Hepatocyte (in vitro differentiated cells): ENCODE results near the gene ARSJ. TPM values are rescaled to one million over a fixed set of nuclear protein-coding genes. Genes with fewer than 3 reads are reported as not detected.
"Not testable (repeated sequence)": the region's sequence is repeated elsewhere in the genome, so short reads cannot be mapped to it uniquely, and the experiment has no call there.

Experiments used
- DNase-seq: peaks from one replicate; pipeline ENCODE4 v3.0.0-alpha.2; 2016; ENCODE audit warnings: low spot score
- H2AFZ ChIP-seq: fragments of 200-600 bp; sonication (generic); 2 replicates; pipeline ENCODE4 v1.6.0; 2016; ENCODE audit warnings: antibody characterized with exemption, mild to moderate bottlenecking
- H3K27ac ChIP-seq: fragments of 200-600 bp; sonication (generic); 2 replicates; pipeline ENCODE4 v1.5.1; 2016; ENCODE audit warnings: mild to moderate bottlenecking
- H3K27me3 ChIP-seq: fragments of 200-600 bp; sonication (generic); 2 replicates; pipeline ENCODE4 v1.6.1; 2016
- H3K36me3 ChIP-seq: fragments of 200-600 bp; sonication (generic); replicated peaks from 2 replicates; pipeline ENCODE4 v1.5.1; 2016; ENCODE audit warnings: low read depth; ENCODE audit not compliant: insufficient read depth
- H3K4me1 ChIP-seq: fragments of 200-600 bp; sonication (generic); 2 replicates; pipeline ENCODE4 v1.5.1; 2016; ENCODE audit warnings: mild to moderate bottlenecking, moderate library complexity; ENCODE audit not compliant: insufficient read depth
- H3K4me2 ChIP-seq: fragments of 200-600 bp; sonication (generic); 2 replicates; pipeline ENCODE4 v1.6.0; 2016
- H3K4me3 ChIP-seq: fragments of 200-600 bp; sonication (generic); 2 replicates; pipeline ENCODE4 v1.5.1; 2016; ENCODE audit warnings: mild to moderate bottlenecking
- H3K79me2 ChIP-seq: fragments of 200-600 bp; sonication (generic); 2 replicates; pipeline ENCODE4 v1.6.0; 2017; ENCODE audit warnings: mild to moderate bottlenecking
- H3K9me2 ChIP-seq: fragments of 200-600 bp; sonication (generic); replicated peaks from 2 replicates; pipeline ENCODE4 v1.6.0; 2017; ENCODE audit warnings: mild to moderate bottlenecking; ENCODE audit not compliant: insufficient read depth
- H3K9me3 ChIP-seq: fragments of 200-600 bp; sonication (generic); 2 replicates; pipeline ENCODE4 v1.5.1; 2016; ENCODE audit warnings: low read depth, mild to moderate bottlenecking
- H4K20me1 ChIP-seq: fragments of 200-600 bp; sonication (generic); 2 replicates; pipeline ENCODE4 v1.6.0; 2016; ENCODE audit warnings: mild to moderate bottlenecking; ENCODE audit not compliant: insufficient read depth, poor library complexity, severe bottlenecking
- EZH2 ChIP-seq: fragments of 200-600 bp; sonication (generic); IDR thresholded peaks from 2 replicates; pipeline ENCODE4 v1.6.1; 2016; ENCODE audit warnings: antibody characterized with exemption, mild to moderate bottlenecking, borderline replicate concordance
- EZH2phosphoT487 ChIP-seq: fragments of 200-600 bp; sonication (generic); IDR thresholded peaks from one replicate; pipeline ENCODE4 v1.6.1; 2018; ENCODE audit warnings: antibody characterized with exemption, mild to moderate bottlenecking, low read depth, moderate library complexity; ENCODE audit not compliant: unreplicated experiment, severe bottlenecking
- WGBS: methylation state at CpG from one replicate; pipeline ENCODE4 v1.1.6; 2016; ENCODE audit warnings: low lambda C conversion rate; ENCODE audit errors: missing lambda C conversion rate; 5-methylcytosine and 5-hydroxymethylcytosine counted together
- polyA plus RNA-seq: library from polyadenylated mRNA; unstranded; fragments of >200 nt; fragmentation: Nextera tagmentation; extraction: Ambion mirVana; gene quantifications from 2 replicates; pipeline ENCODE4 v1.2.1, GENCODE V29; 2016
- total RNA-seq: library from RNA; depleted of rRNA; stranded (reverse); fragments of >200 nt; gene quantifications from 2 replicates; pipeline ENCODE4 v1.2.3, GENCODE V29; 2014
- TF ChIP-seq, protein P1 (sequence below): fragments of 200-600 bp; sonication (generic); IDR thresholded peaks from 2 replicates; pipeline ENCODE4 v1.5.1; 2016; ENCODE audit warnings: antibody characterized with exemption, mild to moderate bottlenecking; ENCODE audit not compliant: poor library complexity

ARSJ gene
- total and polyA plus RNA-seq, 2 experiments from 2014 or later, result 7.6 to 13.8 TPM

- H3K79me2 ChIP-seq, result no peaks in the 10 kb centered on the region
- no peak overlapping the region for H3K4me3 ChIP-seq
- no peaks in the 10 kb centered on the region for H4K20me1 ChIP-seq
- H3K4me2 ChIP-seq, result no peak overlapping the region
- no peaks in the 10 kb centered on the region for H3K4me1 ChIP-seq
- no peaks in the 10 kb centered on the region for H3K9me2 ChIP-seq
- H3K27me3 ChIP-seq, result no peaks in the 10 kb centered on the region
- no peak for DNase-seq
- no peak for TF ChIP-seq EZH2
- TF ChIP-seq, protein P1, sequence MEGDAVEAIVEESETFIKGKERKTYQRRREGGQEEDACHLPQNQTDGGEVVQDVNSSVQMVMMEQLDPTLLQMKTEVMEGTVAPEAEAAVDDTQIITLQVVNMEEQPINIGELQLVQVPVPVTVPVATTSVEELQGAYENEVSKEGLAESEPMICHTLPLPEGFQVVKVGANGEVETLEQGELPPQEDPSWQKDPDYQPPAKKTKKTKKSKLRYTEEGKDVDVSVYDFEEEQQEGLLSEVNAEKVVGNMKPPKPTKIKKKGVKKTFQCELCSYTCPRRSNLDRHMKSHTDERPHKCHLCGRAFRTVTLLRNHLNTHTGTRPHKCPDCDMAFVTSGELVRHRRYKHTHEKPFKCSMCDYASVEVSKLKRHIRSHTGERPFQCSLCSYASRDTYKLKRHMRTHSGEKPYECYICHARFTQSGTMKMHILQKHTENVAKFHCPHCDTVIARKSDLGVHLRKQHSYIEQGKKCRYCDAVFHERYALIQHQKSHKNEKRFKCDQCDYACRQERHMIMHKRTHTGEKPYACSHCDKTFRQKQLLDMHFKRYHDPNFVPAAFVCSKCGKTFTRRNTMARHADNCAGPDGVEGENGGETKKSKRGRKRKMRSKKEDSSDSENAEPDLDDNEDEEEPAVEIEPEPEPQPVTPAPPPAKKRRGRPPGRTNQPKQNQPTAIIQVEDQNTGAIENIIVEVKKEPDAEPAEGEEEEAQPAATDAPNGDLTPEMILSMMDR, result no peak
- no peak for TF ChIP-seq EZH2phosphoT487
- no peaks in the 10 kb centered on the region for H3K36me3 ChIP-seq
- WGBS, result 71% methylated on average over 8 of the region's 8 CpGs
- peak overlapping the region; percentile 10 for H3K27ac ChIP-seq
- no peaks in the 10 kb centered on the region for H3K9me3 ChIP-seq
- no peak overlapping the region for H2AFZ ChIP-seq
Observed at GRCh38 chr4:114012749-114013148, 33.3 kb upstream of the ARSJ start.

GRCh38 chr4:114005569-114006442 lies 26.4 kb upstream of the ARSJ start:
- H2AFZ ChIP-seq, result peak overlapping the region; percentile 1
- H3K79me2 ChIP-seq, result no peaks in the 10 kb centered on the region
- H3K4me1 ChIP-seq, result peaks cover 6% of the 10 kb centered on the region
- H3K4me3 ChIP-seq, result no peak overlapping the region
- no peaks in the 10 kb centered on the region for H3K27me3 ChIP-seq
- no peaks in the 10 kb centered on the region for H3K36me3 ChIP-seq
- H3K4me2 ChIP-seq, result no peak overlapping the region
- 91% methylated on average over 4 of the region's 4 CpGs for WGBS
- H3K27ac ChIP-seq, result no peak overlapping the region
- TF ChIP-seq, protein P1, result no peak
- no peak for TF ChIP-seq EZH2
- no peak for TF ChIP-seq EZH2phosphoT487
- no peaks in the 10 kb centered on the region for H3K9me2 ChIP-seq
- H4K20me1 ChIP-seq, result no peaks in the 10 kb centered on the region
- no peaks in the 10 kb centered on the region for H3K9me3 ChIP-seq
- DNase-seq, result no peak

GRCh38 chr4:114004483-114005226 lies 25.2 kb upstream of the ARSJ start:
- H3K4me2 ChIP-seq, H3K79me2 ChIP-seq, H3K4me1 ChIP-seq, H3K4me3 ChIP-seq, H2AFZ ChIP-seq, H3K27me3 ChIP-seq, H3K9me2 ChIP-seq, H3K9me3 ChIP-seq, H4K20me1 ChIP-seq, DNase-seq, H3K36me3 ChIP-seq, H3K27ac ChIP-seq: not testable (repeated sequence)
- 93% methylated on average over 20 of the region's 20 CpGs for WGBS

GRCh38 chr4:113998531-113998930 lies 19.1 kb upstream of the ARSJ start:
- no peak overlapping the region for H2AFZ ChIP-seq

More at GRCh38 chr4:113998531-113998930, 19.1 kb upstream of the ARSJ start:
- Histone ChIP-seq H3K4me3 (no peak overlapping the region), H4K20me1 (no peaks in the 10 kb centered on the region), H3K4me1 (no peaks in the 10 kb centered on the region), H3K9me2 (no peaks in the 10 kb centered on the region), H3K4me2 (no peak overlapping the region), H3K9me3 (no peaks in the 10 kb centered on the region), H3K36me3 (no peaks in the 10 kb centered on the region), H3K79me2 (no peaks in the 10 kb centered on the region), H3K27me3 (no peaks in the 10 kb centered on the region), H3K27ac (no peak overlapping the region)
- no peak for DNase-seq
- WGBS, result 84% methylated on average over 1 of the region's 1 CpG
- no peak for TF ChIP-seq EZH2
- no peak for TF ChIP-seq EZH2phosphoT487
- TF ChIP-seq, protein P1, result no peak
